Middle frontal gyrus (tissue), 1 donor: ENCODE results near the gene ARPP21.

Experiments
- DNase-seq: peaks from one replicate; pipeline ENCODE4 v3.0.0-alpha.2; 2015; ENCODE audit warnings: low spot score; ENCODE audit errors: extremely low spot score

ARPP21 gene

GRCh38 chr3:35675206-35675605 is 35.9 kb downstream of the ARPP21 start:
- no peak for DNase-seq

- no peak for DNase-seq
Measured at GRCh38 chr3:35675621-35676020, 36.3 kb downstream of the ARPP21 start.

DNA sequence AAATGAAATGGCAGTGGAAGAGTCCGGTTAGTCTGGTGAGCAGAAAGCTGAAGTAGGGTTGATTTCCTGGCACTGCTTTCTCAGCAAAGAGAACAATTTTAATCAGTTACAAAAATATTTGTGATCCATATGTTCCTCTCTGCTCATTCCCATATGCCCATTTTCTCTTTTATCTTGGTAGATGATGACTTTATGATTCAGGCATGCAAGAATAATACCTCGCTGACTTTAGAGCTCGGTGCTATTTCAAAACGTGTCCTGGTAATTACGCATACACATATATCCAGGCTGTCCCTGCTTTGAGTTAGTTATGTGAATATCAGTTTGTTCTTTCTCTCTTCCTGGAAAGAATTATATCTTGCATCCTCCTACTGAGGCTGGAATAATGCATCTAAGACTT is 38.5 kb downstream of the ARPP21 start:
- no peak for DNase-seq

DNA sequence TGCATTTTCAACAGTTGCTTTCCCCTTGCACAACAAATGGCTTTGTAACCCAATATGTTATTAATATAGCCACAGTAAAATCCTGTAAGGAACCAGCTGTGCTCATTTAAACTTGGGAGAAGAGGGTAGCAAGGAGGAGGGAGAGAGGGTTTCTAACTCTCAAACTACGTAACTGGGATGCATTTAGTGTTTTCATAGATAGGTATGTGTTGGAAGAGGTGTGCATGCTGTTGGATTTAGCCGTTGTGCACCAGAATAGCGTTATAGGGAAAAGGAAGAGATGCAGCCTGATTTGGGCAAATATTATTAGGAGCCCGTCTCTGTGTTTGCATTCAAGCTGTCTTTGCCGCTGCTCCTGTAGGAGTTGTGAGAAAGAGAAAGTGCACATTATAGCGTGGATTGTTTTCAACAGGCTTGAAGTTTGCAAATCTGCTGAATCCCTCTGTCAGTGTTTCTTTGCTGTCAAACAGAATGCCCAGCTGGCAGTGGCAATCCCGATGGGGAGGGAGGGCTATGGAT is 39.4 kb downstream of the ARPP21 start:
- DNase-seq = no peak

GRCh38 chr3:35679409-35680080 is 40.2 kb downstream of the ARPP21 start:
- DNase-seq = no peak

DNA sequence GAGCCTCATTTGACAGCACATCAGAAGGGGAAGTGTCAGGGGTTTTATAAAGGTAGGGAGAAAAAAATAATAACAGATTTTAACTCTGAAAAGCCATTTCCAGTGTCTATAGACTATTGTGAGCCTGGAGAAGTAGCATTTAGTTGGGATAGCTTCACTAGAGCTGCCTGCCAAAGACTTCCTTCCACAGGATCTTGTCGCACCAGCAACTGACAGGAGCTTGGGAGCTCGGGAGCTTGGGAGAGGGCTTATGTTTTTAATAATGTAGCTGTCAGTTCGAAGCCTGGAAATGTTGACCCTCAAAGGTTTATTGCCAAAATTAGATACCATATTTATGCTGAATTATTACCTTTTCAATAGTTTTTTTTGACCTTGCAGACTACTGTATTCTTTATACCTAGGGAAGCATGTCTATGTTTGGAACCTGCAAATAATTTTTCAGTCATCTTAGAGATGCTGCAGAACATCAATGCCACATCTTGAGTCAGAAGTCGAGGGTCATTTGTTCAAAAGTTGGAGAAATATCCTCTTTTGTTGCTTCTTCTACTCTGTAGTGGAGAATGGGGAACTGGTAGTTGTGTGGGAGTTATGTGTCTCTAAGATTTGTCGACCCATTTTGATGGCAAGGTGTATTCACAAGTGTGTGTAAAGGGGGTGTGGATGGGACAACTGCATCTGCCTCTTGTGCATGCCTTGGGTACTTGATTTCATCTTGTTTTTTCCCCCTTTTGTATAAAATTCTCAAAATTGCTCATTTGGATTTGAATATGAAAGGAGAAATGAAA is 41.7 kb downstream of the ARPP21 start:
- no peak for DNase-seq

- DNase-seq = no peak
Measured at GRCh38 chr3:35685153-35685552, 45.8 kb downstream of the ARPP21 start.

GRCh38 chr3:35688826-35689225 is 49.5 kb downstream of the ARPP21 start:
- DNase-seq = no peak

DNA sequence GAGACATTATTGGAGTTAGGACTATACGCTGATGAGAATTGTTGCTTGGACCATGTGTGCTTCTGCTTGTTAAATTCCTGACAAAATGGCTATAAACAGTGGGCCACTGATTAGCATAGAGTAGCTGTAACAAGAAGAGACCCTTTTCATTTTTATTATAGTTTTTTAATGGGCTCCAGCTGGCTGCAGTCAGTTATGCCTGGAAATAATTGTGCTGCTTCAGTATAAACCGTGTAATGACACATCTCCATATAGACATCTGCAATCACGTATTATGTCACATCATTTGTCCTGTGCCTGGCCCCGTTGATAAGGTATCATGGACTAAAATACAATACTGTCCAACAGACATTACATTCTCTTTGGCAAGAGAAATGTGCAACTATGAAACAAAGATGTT is 50.9 kb downstream of the ARPP21 start:
- no peak for DNase-seq

- DNase-seq = no peak
Measured at GRCh38 chr3:35705904-35706303, 66.6 kb downstream of the ARPP21 start.

- DNase-seq = no peak
Measured at GRCh38 chr3:35707904-35708303, 68.6 kb downstream of the ARPP21 start.

- DNase-seq = no peak
Measured at GRCh38 chr3:35708394-35709271, 69.3 kb downstream of the ARPP21 start.

- DNase-seq = no peak
Measured at GRCh38 chr3:35709691-35710090, 70.4 kb downstream of the ARPP21 start.

- DNase-seq = no peak
Measured at GRCh38 chr3:35710554-35710953, 71.2 kb downstream of the ARPP21 start.

DNA sequence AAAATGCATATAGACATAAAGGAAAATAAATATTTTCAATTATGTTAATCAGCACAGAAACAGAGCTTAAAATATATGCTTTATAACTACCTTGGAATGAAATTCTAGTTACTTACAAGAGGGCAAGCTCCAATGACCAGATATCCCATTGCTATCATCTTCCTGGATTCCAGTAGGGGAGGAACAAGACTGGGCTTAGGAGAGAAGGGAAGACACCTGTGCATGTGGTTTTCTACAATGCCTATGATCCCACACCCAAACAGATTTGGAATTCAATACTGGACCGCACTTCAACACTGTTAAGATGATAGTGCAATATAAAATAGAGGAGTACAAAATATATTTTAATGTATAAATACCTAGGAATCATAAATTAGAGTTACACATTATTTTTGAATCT is 79.6 kb downstream of the ARPP21 start:
- DNase-seq = no peak

DNA sequence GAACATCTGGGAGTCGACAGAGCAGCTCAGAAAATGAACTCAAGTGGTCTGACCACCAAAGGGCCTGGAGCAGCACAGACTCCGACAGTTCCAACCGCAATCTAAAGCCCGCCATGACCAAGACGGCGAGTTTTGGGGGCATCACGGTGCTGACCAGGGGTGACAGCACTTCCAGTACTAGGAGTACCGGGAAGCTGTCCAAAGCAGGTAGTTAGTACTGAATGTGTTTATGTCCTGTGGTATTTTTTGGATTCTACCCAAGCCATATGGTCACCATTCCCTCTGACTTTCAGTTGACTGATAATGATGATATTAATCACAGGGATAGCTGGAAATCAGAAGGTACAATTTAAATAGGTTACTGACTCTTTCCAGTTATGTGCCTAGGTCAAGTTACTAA is 82.3 kb downstream of the ARPP21 start:
- no peak for DNase-seq

GRCh38 chr3:35722902-35723301 is 83.6 kb downstream of the ARPP21 start:
- no peak for DNase-seq

DNA sequence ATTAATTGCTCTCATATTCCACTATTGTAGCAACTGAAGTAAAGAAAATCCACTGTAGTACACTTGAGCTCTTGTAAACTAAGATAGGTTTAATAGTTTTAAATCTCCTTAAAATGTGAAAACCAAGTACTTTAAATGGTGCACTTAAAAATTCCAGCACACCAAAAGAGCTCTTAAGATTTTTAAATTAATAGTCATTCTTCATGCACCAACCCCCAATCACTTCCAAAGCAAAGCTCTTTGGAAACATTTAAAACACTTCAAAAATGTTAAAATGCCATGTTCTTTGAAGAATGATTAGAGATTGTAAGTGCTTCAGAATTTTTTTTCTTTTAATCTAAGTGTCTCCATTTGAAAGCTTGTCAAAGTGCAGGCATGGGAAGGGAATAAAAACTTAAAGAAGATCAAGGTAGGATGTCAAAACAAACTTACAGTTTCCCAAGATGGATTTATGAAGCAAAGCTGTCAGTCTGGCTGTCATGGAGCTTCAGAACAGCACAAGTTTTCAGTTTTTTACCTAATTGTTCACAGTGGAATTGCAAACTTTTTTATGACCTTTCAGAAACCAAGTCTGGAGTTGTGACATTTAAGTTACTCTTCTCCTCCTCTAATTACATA is 84.3 kb downstream of the ARPP21 start:
- no peak for DNase-seq

GRCh38 chr3:35724106-35724505 is 84.8 kb downstream of the ARPP21 start:
- no peak for DNase-seq

DNA sequence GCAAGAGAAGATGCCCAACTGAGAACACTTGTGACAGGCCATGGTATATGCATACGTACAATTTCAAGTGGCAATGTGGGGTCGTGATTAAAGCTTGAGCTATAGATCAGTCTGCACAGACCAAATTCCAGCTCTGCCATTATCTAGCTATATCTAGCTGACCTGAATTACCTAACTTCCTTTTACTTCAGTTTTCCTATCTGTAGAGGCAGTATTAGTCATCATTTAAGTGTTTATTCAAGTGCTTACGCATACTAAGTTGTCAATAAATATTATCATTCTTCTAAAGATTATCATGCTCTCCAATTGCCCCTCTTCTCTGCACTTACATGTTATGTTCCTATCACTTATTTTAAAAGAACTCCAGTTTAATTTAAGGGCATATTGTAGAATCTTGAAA is 87.9 kb downstream of the ARPP21 start:
- no peak for DNase-seq

DNA sequence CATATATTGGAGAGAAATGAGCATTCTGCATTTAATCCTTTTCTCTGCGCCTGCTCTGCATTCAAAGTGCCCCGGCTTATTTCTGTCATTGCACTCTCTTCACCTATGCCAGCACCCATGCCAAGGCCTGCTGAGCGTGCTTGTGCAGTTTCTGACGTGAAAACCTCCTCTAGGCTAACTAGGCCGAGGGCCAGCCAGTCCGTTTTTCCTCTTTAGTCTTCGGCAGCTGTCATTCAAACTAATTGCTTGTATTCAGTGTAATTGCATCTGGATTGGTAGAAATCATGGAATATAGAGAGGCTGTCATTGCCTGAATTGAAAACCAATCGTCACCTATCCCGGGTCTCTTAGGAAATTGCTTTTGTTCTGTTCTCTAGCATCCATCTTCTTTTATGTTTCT is 94.0 kb downstream of the ARPP21 start:
- DNase-seq = no peak
